Esophagus (tissue), 2 donors: ENCODE data around the gene DNER. TPM values are rescaled to one million over a fixed set of nuclear protein-coding genes. Genes with fewer than 3 reads are reported as not detected.
"Not testable (repeated sequence)": the region's sequence is repeated elsewhere in the genome, so short reads cannot be mapped to it uniquely, and the experiment has no call there.

ENCODE experiments used
- H3K27ac ChIP-seq, 2 donors: one replicate each; pipeline ENCODE4 v1.5.1; 2013; ENCODE audit warnings: low read depth in 2 of 2, mild to moderate bottlenecking in 2 of 2, inconsistent platforms in 1 of 2, low read length in 1 of 2, moderate library complexity in 1 of 2
- H3K27me3 ChIP-seq, 2 donors: one replicate each; pipeline ENCODE4 v1.6.1; 2013; ENCODE audit warnings: low read length in 2 of 2, control low read depth in 1 of 2, mild to moderate bottlenecking in 1 of 2; ENCODE audit not compliant: insufficient read depth in 2 of 2, control insufficient read depth in 1 of 2
- H3K36me3 ChIP-seq, 2 donors: one replicate each; pipeline ENCODE4 v1.6.1; 2013; ENCODE audit warnings: low read length in 1 of 2; ENCODE audit not compliant: control insufficient read depth in 2 of 2, insufficient read depth in 2 of 2
- H3K4me1 ChIP-seq, 2 donors: one replicate each; pipeline ENCODE4 v1.6.1; 2013; ENCODE audit warnings: low read length in 1 of 2; ENCODE audit not compliant: control insufficient read depth in 2 of 2, insufficient read depth in 2 of 2
- H3K4me3 ChIP-seq, 2 donors: one replicate each; pipeline ENCODE4 v1.5.1; 2013; ENCODE audit warnings: low read length in 2 of 2, mild to moderate bottlenecking in 2 of 2, low read depth in 1 of 2, moderate library complexity in 1 of 2
- H3K9me3 ChIP-seq, 2 donors: one replicate each; pipeline ENCODE4 v1.6.1; 2013; ENCODE audit warnings: mild to moderate bottlenecking in 2 of 2, low read depth in 1 of 2, low read length in 1 of 2, moderate library complexity in 1 of 2; ENCODE audit not compliant: control insufficient read depth in 2 of 2, insufficient read depth in 1 of 2
- WGBS, 2 donors: extraction: QIAGEN DNeasy Blood & Tissue Kit; methylation state at CpG; one replicate each; pipeline ENCODE4 v1.1.7; 2013; 5-methylcytosine and 5-hydroxymethylcytosine counted together
- polyA plus RNA-seq, 2 donors: library from polyadenylated mRNA; stranded (reverse); fragments of 200-250 nt; gene quantifications; one replicate each; pipeline ENCODE4 v1.2.3, GENCODE V29; 2013
- donor health status: healthy with polysubstance abuse.
- donor health status: Bipolar disorder and iron deficiency.

DNER gene
- polyA plus RNA-seq, 2 donors = 0.24 to 0.29 TPM

GRCh38 chr2:229392196-229392595, 322.2 kb downstream of the DNER start:
- no peak overlapping the region for H3K27ac ChIP-seq
- H3K4me1 ChIP-seq = no peaks in the 10 kb centered on the region
- H3K27me3 ChIP-seq = no peaks in the 10 kb centered on the region
- H3K36me3 ChIP-seq = no peaks in the 10 kb centered on the region
- H3K4me3 ChIP-seq = no peak overlapping the region
- 57 to 59% methylated on average over 2 of the region's 2 CpGs for WGBS, 2 donors
- no peaks in the 10 kb centered on the region for H3K9me3 ChIP-seq

DNA sequence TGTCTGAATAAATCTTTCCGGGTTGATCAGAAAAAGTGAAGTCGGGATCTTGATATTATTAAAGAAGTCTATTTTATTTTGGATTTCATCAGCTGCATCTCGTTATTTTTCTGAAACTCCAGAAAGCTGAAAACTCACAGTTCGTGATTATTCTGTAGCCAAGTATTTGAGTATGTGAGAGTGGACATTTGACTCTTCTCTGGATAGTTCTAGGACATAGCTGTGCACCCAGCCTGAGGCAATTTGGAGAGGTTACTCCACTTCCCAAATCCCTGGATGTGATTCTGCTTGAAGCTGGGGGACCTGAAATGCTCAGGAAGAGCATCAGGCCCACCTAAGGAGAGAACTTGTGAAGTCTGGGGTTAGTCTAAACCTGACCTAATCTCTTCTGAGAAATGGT, 325.6 kb downstream of the DNER start:
- no peaks in the 10 kb centered on the region for H3K36me3 ChIP-seq
- no peaks in the 10 kb centered on the region for H3K9me3 ChIP-seq
- H3K27ac ChIP-seq = no peak overlapping the region
- no peak overlapping the region for H3K4me3 ChIP-seq
- no peaks in the 10 kb centered on the region for H3K4me1 ChIP-seq
- 78% methylated on average over 4 of the region's 4 CpGs for WGBS, 2 donors
- no peaks in the 10 kb centered on the region for H3K27me3 ChIP-seq

GRCh38 chr2:229387866-229388265, 326.5 kb downstream of the DNER start:
- no peaks in the 10 kb centered on the region for H3K36me3 ChIP-seq
- WGBS, 2 donors = 63 to 64% methylated on average over 5 of the region's 5 CpGs
- H3K9me3 ChIP-seq = no peaks in the 10 kb centered on the region
- no peak overlapping the region for H3K27ac ChIP-seq
- no peaks in the 10 kb centered on the region for H3K27me3 ChIP-seq
- H3K4me3 ChIP-seq = no peak overlapping the region
- H3K4me1 ChIP-seq = no peaks in the 10 kb centered on the region

GRCh38 chr2:229380101-229380625, 334.2 kb downstream of the DNER start:
- no peak overlapping the region for H3K27ac ChIP-seq
- H3K4me3 ChIP-seq = no peak overlapping the region
- no peaks in the 10 kb centered on the region for H3K4me1 ChIP-seq
- peaks cover 0 to 2% of the 10 kb centered on the region in 2 donors for H3K9me3 ChIP-seq
- H3K36me3 ChIP-seq = no peaks in the 10 kb centered on the region
- no peaks in the 10 kb centered on the region for H3K27me3 ChIP-seq
- WGBS, 2 donors = 81 to 84% methylated on average over 5 of the region's 5 CpGs

DNA sequence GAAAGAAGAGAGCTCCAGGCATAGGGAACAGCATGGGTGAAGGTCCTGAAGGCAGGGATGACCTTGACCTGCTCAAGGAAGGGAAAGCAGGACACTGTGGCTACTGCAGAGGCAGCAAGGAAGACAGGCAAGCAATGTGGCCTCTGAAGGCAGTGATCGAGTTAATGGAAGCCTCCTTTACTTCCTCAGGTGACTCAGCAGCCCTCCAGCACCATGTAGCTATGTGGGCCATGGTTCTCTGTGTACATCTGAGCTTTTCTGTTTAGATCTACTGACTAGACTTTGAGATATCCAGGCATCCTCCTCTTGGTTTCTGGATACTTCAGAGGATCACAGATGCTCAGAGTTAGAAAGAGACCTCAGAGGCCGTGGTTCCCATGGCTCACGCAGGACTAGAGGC, 336.0 kb downstream of the DNER start:
- H3K27ac ChIP-seq = no peak overlapping the region
- H3K36me3 ChIP-seq = no peaks in the 10 kb centered on the region
- H3K9me3 ChIP-seq = peaks cover 0 to 2% of the 10 kb centered on the region in 2 donors
- no peak overlapping the region for H3K4me3 ChIP-seq
- WGBS, 2 donors = 73 to 77% methylated on average over 3 of the region's 3 CpGs
- H3K4me1 ChIP-seq = no peaks in the 10 kb centered on the region
- H3K27me3 ChIP-seq = no peaks in the 10 kb centered on the region

- Histone ChIP-seq H3K36me3 (no peaks in the 10 kb centered on the region), H3K9me3 (peaks cover 0 to 2% of the 10 kb centered on the region in 2 donors), H3K4me3 (no peak overlapping the region), H3K4me1 (no peaks in the 10 kb centered on the region), H3K27ac (no peak overlapping the region), H3K27me3 (no peaks in the 10 kb centered on the region)
- 46 to 64% methylated on average over 1 of the region's 1 CpG for WGBS, 2 donors
Measured at GRCh38 chr2:229376866-229377265, 337.5 kb downstream of the DNER start.

GRCh38 chr2:229375251-229375650, 339.1 kb downstream of the DNER start:
- peaks cover 0 to 2% of the 10 kb centered on the region in 2 donors for H3K9me3 ChIP-seq
- H3K4me3 ChIP-seq = no peak overlapping the region
- no peaks in the 10 kb centered on the region for H3K36me3 ChIP-seq
- no peaks in the 10 kb centered on the region for H3K27me3 ChIP-seq
- no peaks in the 10 kb centered on the region for H3K4me1 ChIP-seq
- no peak overlapping the region for H3K27ac ChIP-seq

- WGBS, 2 donors = 79 to 87% methylated on average over 4 of the region's 4 CpGs
- H3K36me3 ChIP-seq, H3K27ac ChIP-seq, H3K9me3 ChIP-seq, H3K4me1 ChIP-seq, H3K4me3 ChIP-seq, H3K27me3 ChIP-seq: not testable (repeated sequence)
Measured at GRCh38 chr2:229373311-229373710, 341.0 kb downstream of the DNER start.

GRCh38 chr2:229372207-229372606, 342.1 kb downstream of the DNER start:
- H3K4me3 ChIP-seq = no peak overlapping the region
- no peaks in the 10 kb centered on the region for H3K9me3 ChIP-seq
- 76 to 83% methylated on average over 3 of the region's 3 CpGs for WGBS, 2 donors
- H3K27me3 ChIP-seq = no peaks in the 10 kb centered on the region
- H3K27ac ChIP-seq = no peak overlapping the region
- H3K36me3 ChIP-seq = no peaks in the 10 kb centered on the region
- H3K4me1 ChIP-seq = no peaks in the 10 kb centered on the region

DNA sequence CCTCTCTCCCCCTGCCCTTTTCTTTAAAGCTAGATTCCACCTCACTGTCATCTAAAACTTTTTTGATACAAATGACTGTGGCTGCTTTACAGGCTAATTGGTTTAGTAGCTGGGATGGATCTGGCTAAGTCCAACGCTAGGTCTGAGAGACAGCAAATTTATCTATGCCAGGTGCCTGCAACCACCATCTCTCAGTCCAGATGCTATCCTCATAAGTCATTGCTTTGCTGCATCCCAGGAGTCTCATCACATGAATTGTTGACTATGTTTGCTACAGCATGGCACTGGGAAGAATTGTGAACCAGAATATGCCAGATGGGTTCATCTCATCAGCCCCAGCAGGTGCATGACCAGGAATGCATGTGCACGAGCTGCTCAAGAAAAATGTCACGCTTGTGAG, 343.3 kb downstream of the DNER start:
- H3K27ac ChIP-seq = no peak overlapping the region
- 82 to 84% methylated on average over 3 of the region's 3 CpGs for WGBS, 2 donors
- no peaks in the 10 kb centered on the region for H3K9me3 ChIP-seq
- H3K27me3 ChIP-seq = no peaks in the 10 kb centered on the region
- H3K4me3 ChIP-seq = no peak overlapping the region
- H3K36me3 ChIP-seq = no peaks in the 10 kb centered on the region
- no peaks in the 10 kb centered on the region for H3K4me1 ChIP-seq
